IMR-90 (cell line): ENCODE data around the gene L1CAM. TPM values are rescaled to one million over a fixed set of nuclear protein-coding genes. Genes with fewer than 3 reads are reported as not detected.

ENCODE experiments used
- ATAC-seq: fragments of 200-7000 bp; cut with Tn5 transposase; 2 replicates; pipeline ENCODE4 v1.9.1; 2020; ENCODE audit warnings: low read depth, mild to moderate bottlenecking, moderate library complexity
- BruUV-seq: library from RNA; stranded (reverse); fragments of 400-500 nt; replicated peaks from 2 replicates; lab custom pipeline; 2021; lab: Mats Ljungman, UMichigan
- CTCF ChIA-PET: fragments of 300-600 bp; formaldehyde crosslinking; extraction: SDS; loops from one replicate; lab custom pipeline; 2021; ENCODE audit warnings: antibody characterized with exemption; lab: Yijun Ruan, JAX
- POLR2A ChIA-PET: fragments of 300-600 bp; sonication (Branson Sonifier 250); formaldehyde crosslinking; loops from one replicate; lab custom pipeline; 2022; ENCODE audit warnings: antibody characterized with exemption; ENCODE audit not compliant: unreplicated experiment; lab: Charles Lee
- DNase-seq: peaks from one replicate; pipeline ENCODE4 v3.0.0; 2013
- H2AFZ ChIP-seq: replicated peaks from 2 replicates; pipeline ENCODE3; 2013; ENCODE audit warnings: low read length, mild to moderate bottlenecking; ENCODE audit not compliant: poor library complexity
- H2AK5ac ChIP-seq: 2 replicates; pipeline ENCODE4 v1.6.1; 2013; ENCODE audit warnings: low read depth, low read length, inconsistent platforms
- H2AK9ac ChIP-seq: replicated peaks from 2 replicates; pipeline ENCODE3; 2013; ENCODE audit warnings: mild to moderate bottlenecking, low read depth, low read length, moderate library complexity; ENCODE audit not compliant: poor library complexity
- H2BK120ac ChIP-seq: 2 replicates; pipeline ENCODE4 v1.6.1; 2013; ENCODE audit warnings: low read depth, low read length, inconsistent platforms
- H2BK15ac ChIP-seq: 3 replicates; pipeline ENCODE4 v1.6.1; 2013; ENCODE audit warnings: low read depth, low read length, inconsistent platforms
- H2BK20ac ChIP-seq: 2 replicates; pipeline ENCODE4 v1.6.1; 2013; ENCODE audit warnings: low read depth, mild to moderate bottlenecking, inconsistent platforms, low read length, moderate library complexity
- H2BK5ac ChIP-seq: 2 replicates; pipeline ENCODE4 v1.6.1; 2013; ENCODE audit warnings: mild to moderate bottlenecking, low read depth, low read length, inconsistent platforms; ENCODE audit not compliant: poor library complexity, severe bottlenecking
- H3K14ac ChIP-seq: replicated peaks from 2 replicates; pipeline ENCODE4 v1.6.1; 2013; ENCODE audit warnings: low read depth, low read length, inconsistent platforms
- H3K18ac ChIP-seq: 2 replicates; pipeline ENCODE4 v1.6.1; 2013; ENCODE audit warnings: low read depth, low read length, control low read depth
- H3K23ac ChIP-seq: 2 replicates; pipeline ENCODE4 v1.6.1; 2013; ENCODE audit warnings: low read depth, low read length, inconsistent platforms
- H3K27ac ChIP-seq: 2 replicates; pipeline ENCODE4 v1.5.1; 2013; ENCODE audit warnings: mild to moderate bottlenecking, control low read depth, low read length; ENCODE audit not compliant: insufficient read depth
- H3K27me3 ChIP-seq: 2 replicates; pipeline ENCODE4 v1.6.1; 2013; ENCODE audit warnings: low read length; ENCODE audit not compliant: control insufficient read depth, insufficient read depth
- H3K36me3 ChIP-seq: 2 replicates; pipeline ENCODE4 v1.6.1; 2013; ENCODE audit warnings: low read length, mixed read lengths; ENCODE audit not compliant: control insufficient read depth, insufficient read depth
- H3K4ac ChIP-seq: 2 replicates; pipeline ENCODE4 v1.6.1; 2013; ENCODE audit warnings: low read depth, low read length, inconsistent platforms
- H3K4me1 ChIP-seq: 2 replicates; pipeline ENCODE4 v1.6.1; 2013; ENCODE audit warnings: low read length, mixed read lengths; ENCODE audit not compliant: control insufficient read depth, insufficient read depth
- H3K4me2 ChIP-seq: 2 replicates; pipeline ENCODE4 v1.6.1; 2013; ENCODE audit warnings: low read depth, mild to moderate bottlenecking, control low read depth, low read length, moderate library complexity
- H3K4me3 ChIP-seq: 2 replicates; pipeline ENCODE4 v1.5.1; 2013; ENCODE audit warnings: low read depth, mild to moderate bottlenecking, control low read depth, low read length, moderate library complexity; ENCODE audit not compliant: insufficient read depth
- H3K56ac ChIP-seq: 2 replicates; pipeline ENCODE4 v1.6.1; 2013; ENCODE audit warnings: low read length, inconsistent platforms; ENCODE audit not compliant: insufficient read depth; ENCODE audit errors: extremely low read depth
- H3K79me1 ChIP-seq, 2 experiments: 2 replicates each; pipeline ENCODE4 v1.6.1; 2013; ENCODE audit warnings: low read length in 2 of 2, inconsistent platforms in 1 of 2, low read depth in 1 of 2
- H3K9ac ChIP-seq: 2 replicates; pipeline ENCODE4 v1.6.1; 2013; ENCODE audit warnings: low read depth, low read length, control low read depth
- H3K9me1 ChIP-seq: 2 replicates; pipeline ENCODE4 v1.6.1; 2013; ENCODE audit warnings: low read length, inconsistent platforms; ENCODE audit not compliant: insufficient read depth
- H3K9me3 ChIP-seq: 2 replicates; pipeline ENCODE4 v1.6.1; 2013; ENCODE audit warnings: low read length; ENCODE audit not compliant: control insufficient read depth, insufficient read depth
- H4K20me1 ChIP-seq: 2 replicates; pipeline ENCODE4 v1.6.1; 2013; ENCODE audit warnings: low read length, inconsistent platforms; ENCODE audit not compliant: insufficient read depth
- H4K5ac ChIP-seq: 2 replicates; pipeline ENCODE4 v1.6.1; 2013; ENCODE audit warnings: mild to moderate bottlenecking, low read depth, low read length, control low read depth
- H4K8ac ChIP-seq, 2 experiments: 2 replicates each; pipeline ENCODE4 v1.6.1; 2013; ENCODE audit warnings: low read depth in 2 of 2, low read length in 2 of 2, control low read depth in 1 of 2, inconsistent platforms in 1 of 2
- H4K91ac ChIP-seq: 2 replicates; pipeline ENCODE4 v1.6.1; 2013; ENCODE audit warnings: low read depth, low read length, inconsistent platforms; ENCODE audit not compliant: insufficient read depth
- BHLHE40 ChIP-seq: fragments of 150-350 bp; IDR thresholded peaks from 2 replicates; pipeline ENCODE4 v1.6.1; 2016; ENCODE audit warnings: mild to moderate bottlenecking, low read depth, low read length
- CEBPB ChIP-seq: IDR thresholded peaks from 2 replicates; pipeline ENCODE4 v1.6.1; 2012; ENCODE audit warnings: low read depth, low read length, improper control_type of control experiment
- CHD1 ChIP-seq: IDR thresholded peaks from 2 replicates; pipeline ENCODE4 v1.6.1; 2012; ENCODE audit warnings: low read depth, low read length, improper control_type of control experiment
- CTCF ChIP-seq: conservative IDR thresholded peaks from 2 replicates; pipeline ENCODE4 v1.5.1; 2012; ENCODE audit warnings: mild to moderate bottlenecking, low read depth, low read length, improper control_type of control experiment
- FOS ChIP-seq: fragments of 150-350 bp; IDR thresholded peaks from 2 replicates; pipeline ENCODE4 v1.6.1; 2016; ENCODE audit warnings: low read depth, low read length
- MAFK ChIP-seq: IDR thresholded peaks from 2 replicates; pipeline ENCODE4 v1.6.1; 2012; ENCODE audit warnings: low read depth, low read length, improper control_type of control experiment
- MAZ ChIP-seq: IDR thresholded peaks from 2 replicates; pipeline ENCODE4 v1.6.1; 2012; ENCODE audit warnings: low read depth, mild to moderate bottlenecking, low read length, improper control_type of control experiment, moderate library complexity, borderline replicate concordance
- MXI1 ChIP-seq: IDR thresholded peaks from 2 replicates; pipeline ENCODE4 v1.6.1; 2012; ENCODE audit warnings: low read depth, mild to moderate bottlenecking, low read length, moderate library complexity, borderline replicate concordance
- NFE2L2 ChIP-seq: fragments of 150-350 bp; IDR thresholded peaks from 2 replicates; pipeline ENCODE4 v1.6.1; 2016; ENCODE audit warnings: low read depth, mild to moderate bottlenecking, low read length
- POLR2A ChIP-seq: IDR thresholded peaks from 2 replicates; pipeline ENCODE4 v1.6.1; 2012; ENCODE audit warnings: mild to moderate bottlenecking, low read depth, low read length
- RAD21 ChIP-seq: IDR thresholded peaks from 2 replicates; pipeline ENCODE4 v1.6.1; 2012; ENCODE audit warnings: low read length, improper control_type of control experiment
- RCOR1 ChIP-seq: IDR thresholded peaks from 2 replicates; pipeline ENCODE4 v1.6.1; 2012; ENCODE audit warnings: mild to moderate bottlenecking, low read length, improper control_type of control experiment; ENCODE audit not compliant: insufficient replicate concordance
- RFX5 ChIP-seq: IDR thresholded peaks from 2 replicates; pipeline ENCODE4 v1.8.0; 2012; ENCODE audit warnings: low read depth, mild to moderate bottlenecking, low read length, moderate library complexity
- SMC3 ChIP-seq: fragments of 150-350 bp; IDR thresholded peaks from 2 replicates; pipeline ENCODE4 v1.6.1; 2016; ENCODE audit warnings: low read depth, mild to moderate bottlenecking, antibody characterized with exemption, low read length, moderate library complexity
- WGBS, 2 experiments: methylation state at CpG; one replicate each; pipeline versions ENCODE4 v1.1.5 to v1.1.7; 2013; ENCODE audit warnings: missing lambda C conversion rate in 2 of 2; ENCODE audit not compliant: insufficient read length in 1 of 2; ENCODE audit errors: extremely low coverage in 2 of 2; 5-methylcytosine and 5-hydroxymethylcytosine counted together
- dilution Hi-C: fragments of 300-500 bp; cut with HindIII; formaldehyde crosslinking; loops from one replicate; pipeline ENCODE4 v1.14.3; 2018; ENCODE audit warnings: low sequenced_read_pairs; ENCODE audit not compliant: unreplicated experiment
- in situ Hi-C: fragments of 300-500 bp; cut with MboI; formaldehyde crosslinking; loops from 3 replicates; pipeline ENCODE4 v1.14.3; 2019; ENCODE audit warnings: low sequenced_read_pairs, inconsistent platforms, mixed read lengths
- intact Hi-C: fragments of 100-400 bp; cut with micrococcal nuclease; formaldehyde crosslinking; loops from 2 replicates; pipeline ENCODE4 v1.10.0; 2022
- polyA plus RNA-seq, 3 experiments: library from polyadenylated mRNA; depleted of rRNA; stranded (reverse); fragments of >200 nt; gene quantifications; 2 replicates each; pipeline ENCODE4 v1.2.3, GENCODE V29; 2012; ENCODE audit warnings: low replicate concordance in 1 of 3
- total RNA-seq: library from RNA; depleted of rRNA; stranded (reverse); fragments of >200 nt; gene quantifications from 2 replicates; pipeline ENCODE4 v1.2.3, GENCODE V29; 2012
- TF ChIP-seq, protein P1 (sequence below): fragments of 150-350 bp; IDR thresholded peaks from 2 replicates; pipeline ENCODE4 v1.6.1; 2017; ENCODE audit warnings: mild to moderate bottlenecking, antibody characterized with exemption, low read length, low read depth

L1CAM gene
- total and polyA plus RNA-seq, 2 of the 4 experiments (the other 2 are of a cell fraction), result 0.36 to 1.9 TPM

DNA sequence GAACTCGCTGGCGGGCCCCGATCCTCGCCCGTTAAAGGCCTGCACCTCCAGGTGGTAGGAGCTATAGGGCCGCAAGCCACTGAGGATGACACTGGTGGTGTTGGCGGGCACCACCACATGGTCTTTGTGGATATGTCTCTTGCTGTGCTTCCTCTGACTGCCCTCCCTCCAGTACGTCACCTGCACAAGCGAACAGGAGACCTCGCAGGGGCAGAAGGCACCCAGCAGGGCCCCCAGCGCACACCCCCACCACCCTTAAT lies 20.7 kb downstream of the L1CAM start:
- H3K4ac ChIP-seq, result no peak overlapping the region
- H3K4me3 ChIP-seq, result no peak overlapping the region
- BruUV-seq, result no TSS peak
- in situ Hi-C loops, result no loop called here
- no peaks in the 10 kb centered on the region for H3K4me1 ChIP-seq
- H3K79me1 ChIP-seq, result no peaks in the 10 kb centered on the region
- no peak overlapping the region for H3K27ac ChIP-seq
- H3K23ac ChIP-seq, result no peak overlapping the region
- no peaks in the 10 kb centered on the region for H4K20me1 ChIP-seq
- ChIA-PET CTCF (no interaction called here), POLR2A (no interaction called here)
- no peak overlapping the region for H2BK20ac ChIP-seq
- no peak for ATAC-seq
- no peak overlapping the region for H2AFZ ChIP-seq
- no peaks in the 10 kb centered on the region for H3K36me3 ChIP-seq
- H2BK5ac ChIP-seq, result no peak overlapping the region
- H3K9me1 ChIP-seq, result no peaks in the 10 kb centered on the region
- H3K27me3 ChIP-seq, result peaks cover 19% of the 10 kb centered on the region; the same call in 1 of the 2 replicates
- no CpG with 5 or more reads among the region's 11 CpGs for WGBS, 2 experiments
- no peak overlapping the region for H3K9ac ChIP-seq
- no peak overlapping the region for H3K56ac ChIP-seq
- no peak overlapping the region for H2BK120ac ChIP-seq
- H4K5ac ChIP-seq, result no peak overlapping the region
- H3K9me3 ChIP-seq, result peaks cover 4% of the 10 kb centered on the region
- no peak overlapping the region for H3K18ac ChIP-seq
- TF ChIP-seq POLR2A (no peak), CTCF (no peak), NFE2L2 (no peak), RFX5 (no peak), CHD1 (no peak), SMC3 (no peak), MAFK (no peak), BHLHE40 (no peak), FOS (no peak), CEBPB (no peak), RAD21 (no peak), RCOR1 (no peak), MXI1 (no peak), MAZ (no peak)
- TF ChIP-seq, protein P1, sequence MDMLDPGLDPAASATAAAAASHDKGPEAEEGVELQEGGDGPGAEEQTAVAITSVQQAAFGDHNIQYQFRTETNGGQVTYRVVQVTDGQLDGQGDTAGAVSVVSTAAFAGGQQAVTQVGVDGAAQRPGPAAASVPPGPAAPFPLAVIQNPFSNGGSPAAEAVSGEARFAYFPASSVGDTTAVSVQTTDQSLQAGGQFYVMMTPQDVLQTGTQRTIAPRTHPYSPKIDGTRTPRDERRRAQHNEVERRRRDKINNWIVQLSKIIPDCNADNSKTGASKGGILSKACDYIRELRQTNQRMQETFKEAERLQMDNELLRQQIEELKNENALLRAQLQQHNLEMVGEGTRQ, result no peak
- DNase-seq, result no peak
- no peak overlapping the region for H3K4me2 ChIP-seq
- intact Hi-C loops, result no loop called here
- H3K14ac ChIP-seq, result no peak overlapping the region
- H4K8ac ChIP-seq, result no peak overlapping the region
- no peak overlapping the region for H2AK9ac ChIP-seq
- H4K91ac ChIP-seq, result no peak overlapping the region
- H2AK5ac ChIP-seq, result no peak overlapping the region
- H2BK15ac ChIP-seq, result no peak overlapping the region
- dilution Hi-C loops, result no loop called here
